SKM-1 (cell line): Measurements from ENCODE around the gene NPW.

Experiments used
- DNase-seq: peaks from one replicate; lab custom pipeline; 2025; ENCODE audit not compliant: unreplicated experiment; lab: John Stamatoyannopoulos, UW

The NPW gene

GRCh38 chr16:2047330-2048115, 27.9 kb downstream of the NPW start, which contains the start of the genes NTHL1 and TSC2:
Gene NTHL1 (minus strand): TSS chr16:2047834. CDS start chr16:2047823, 11 bp downstream.
Gene TSC2 (plus strand): TSS chr16:2047985. CDS start chr16:2048616, 631 bp downstream.
- peak; percentile 89 for DNase-seq

GRCh38 chr16:2048116-2048543, 28.5 kb downstream of the NPW start:
- no peak for DNase-seq

GRCh38 chr16:2053211-2053610, 33.6 kb downstream of the NPW start:
- no peak for DNase-seq

GRCh38 chr16:2053897-2054296, 34.3 kb downstream of the NPW start:
- no peak for DNase-seq

DNA sequence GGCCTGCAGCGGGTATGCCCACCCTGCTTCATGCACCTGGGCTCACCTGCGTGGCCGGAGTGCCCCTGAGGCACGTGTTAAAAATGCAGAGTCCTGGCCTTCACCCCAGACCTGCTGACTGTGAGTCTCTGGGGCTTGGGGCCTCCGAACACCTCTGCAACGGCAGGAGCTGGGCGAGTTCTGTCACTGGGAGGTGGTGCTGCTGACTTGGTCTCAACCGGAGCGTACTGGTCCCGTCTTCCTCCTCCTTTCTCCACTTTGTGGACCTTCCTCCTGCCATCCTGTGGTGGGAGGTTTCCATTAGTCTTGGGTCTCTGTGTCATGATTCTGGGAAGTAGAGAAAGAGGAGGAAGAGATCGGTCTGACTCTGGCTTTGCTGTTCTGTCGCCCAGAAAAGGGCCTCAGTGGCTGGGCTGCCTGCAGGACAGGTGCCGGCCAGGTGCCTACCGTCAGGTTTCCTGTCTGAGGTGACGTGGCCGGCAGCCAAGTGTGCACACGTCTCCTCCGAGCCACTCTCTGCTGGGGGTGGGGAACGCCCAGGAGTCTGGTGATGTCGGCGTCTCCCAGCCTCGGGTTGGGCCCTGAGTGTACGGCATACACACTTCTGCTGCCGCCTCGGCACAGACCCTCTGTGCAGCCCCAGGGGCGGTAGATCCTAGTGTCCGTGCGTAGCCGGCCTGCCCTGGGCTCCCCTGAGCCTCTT, 35.1 kb downstream of the NPW start:
- DNase-seq = no peak

DNA sequence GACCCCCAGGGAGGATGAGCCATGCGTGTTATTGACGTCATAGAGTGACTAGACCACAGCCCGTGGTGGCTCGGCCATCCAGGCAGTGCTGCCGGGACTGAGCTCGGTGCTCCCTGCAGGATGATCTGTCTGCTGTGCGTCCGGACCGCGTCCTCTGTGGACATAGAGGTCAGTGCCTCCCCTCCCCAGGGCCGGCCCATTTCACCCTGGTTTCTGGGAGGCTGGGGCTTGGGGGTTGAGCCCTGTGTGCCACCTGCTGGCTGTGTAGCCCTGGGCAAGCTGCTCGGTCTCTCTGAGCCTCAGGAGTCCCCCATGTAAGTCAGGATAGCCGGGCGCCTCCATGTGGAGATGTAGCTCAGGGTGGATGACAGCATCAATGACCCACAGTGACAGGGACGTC, 36.5 kb downstream of the NPW start:
- no peak for DNase-seq

GRCh38 chr16:2056681-2057407, 37.3 kb downstream of the NPW start:
- DNase-seq = no peak

GRCh38 chr16:2057438-2057837, 37.9 kb downstream of the NPW start:
- no peak for DNase-seq

DNA sequence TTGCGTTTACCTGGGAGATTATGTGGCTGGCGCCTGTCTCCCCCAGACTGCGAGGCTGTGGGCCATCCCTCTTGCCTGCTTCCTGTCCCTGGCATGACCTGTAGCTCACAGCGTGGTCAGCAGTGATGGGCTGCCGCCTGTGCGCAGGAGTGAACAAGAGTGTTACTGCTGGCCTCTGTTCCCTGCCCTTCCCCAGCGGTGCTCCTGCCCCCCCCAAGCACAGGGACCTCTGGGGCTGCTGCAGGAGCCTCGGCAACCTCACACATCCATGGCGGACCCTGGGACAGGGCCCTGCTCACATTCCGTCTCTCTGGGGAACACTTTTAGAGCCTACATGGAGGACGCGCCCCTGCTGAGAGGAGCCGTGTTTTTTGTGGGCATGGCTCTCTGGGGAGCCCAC, 38.8 kb downstream of the NPW start:
- DNase-seq = no peak

- DNase-seq = no peak
Observed at GRCh38 chr16:2058872-2059271, 39.3 kb downstream of the NPW start.

GRCh38 chr16:2060346-2060745, 40.8 kb downstream of the NPW start:
- no peak for DNase-seq

GRCh38 chr16:2061023-2061422, 41.4 kb downstream of the NPW start:
- DNase-seq = no peak

DNA sequence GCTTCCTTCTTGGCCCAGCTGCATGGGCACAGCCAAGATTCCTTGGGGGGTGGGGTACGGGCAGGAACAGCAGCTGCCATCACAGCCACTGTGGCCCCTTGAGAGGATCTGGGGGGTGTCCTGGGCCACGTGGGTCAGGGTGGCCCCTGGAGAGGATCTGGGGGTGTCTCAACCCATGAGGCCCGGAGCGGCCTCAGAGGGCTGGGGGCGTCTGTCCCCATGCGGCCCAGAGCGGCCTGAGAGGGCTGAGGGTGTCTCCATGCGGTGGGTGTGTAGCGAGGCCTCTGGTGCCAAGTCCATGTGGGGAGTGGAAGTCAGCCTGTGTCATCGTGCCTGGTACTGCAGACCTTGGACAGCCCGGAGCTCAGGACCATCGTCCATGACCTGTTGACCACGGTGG, 41.9 kb downstream of the NPW start:
- DNase-seq = no peak

DNA sequence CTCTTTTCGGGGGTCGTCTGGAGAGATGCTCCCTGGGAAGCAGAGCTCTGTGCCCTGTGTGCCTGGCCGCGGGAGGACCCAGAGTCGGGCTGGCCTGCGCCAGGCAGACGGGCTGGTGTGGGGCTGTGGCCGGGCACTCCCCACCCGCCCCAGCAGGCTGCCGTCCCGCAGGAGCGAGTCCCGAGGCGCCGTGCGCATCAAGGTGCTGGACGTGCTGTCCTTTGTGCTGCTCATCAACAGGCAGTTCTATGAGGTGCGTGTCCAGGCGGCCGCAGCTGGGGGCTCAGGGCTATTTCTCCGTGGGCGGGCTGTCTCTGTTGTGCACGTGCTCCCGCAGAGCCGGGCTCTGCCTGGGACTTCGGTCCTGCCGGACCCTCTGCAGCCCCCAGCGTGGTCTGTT, 43.2 kb downstream of the NPW start:
- no peak for DNase-seq

GRCh38 chr16:2063861-2064260, 44.3 kb downstream of the NPW start:
- DNase-seq = no peak

DNA sequence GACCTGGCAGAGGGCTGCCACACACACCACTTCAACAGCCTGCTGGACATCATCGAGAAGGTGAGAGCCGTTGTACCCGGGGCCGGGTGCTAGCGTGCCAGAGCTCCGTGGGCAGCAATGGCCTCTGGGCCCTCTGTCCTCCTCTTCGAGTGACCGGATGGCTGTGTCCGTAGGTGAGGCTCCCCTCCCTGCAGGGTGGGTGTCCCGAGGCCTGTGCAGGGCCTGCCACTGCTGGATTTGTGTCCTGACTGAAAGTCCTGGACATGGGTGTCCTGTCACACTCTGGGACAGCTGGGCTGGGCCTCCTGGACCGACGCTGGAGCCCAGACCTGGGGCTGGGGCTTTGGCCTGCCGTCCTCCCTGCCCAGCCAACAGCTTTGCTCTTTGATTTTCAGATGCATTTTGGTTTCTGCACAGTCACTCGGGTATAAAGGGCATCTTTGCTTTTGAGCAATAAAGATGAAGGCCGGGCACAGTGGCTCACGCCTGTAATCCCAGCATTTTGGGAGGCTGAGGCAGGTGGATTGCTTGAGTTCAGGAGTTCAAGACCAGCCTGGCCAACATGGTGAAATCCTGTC, 44.9 kb downstream of the NPW start:
- DNase-seq = no peak

DNA sequence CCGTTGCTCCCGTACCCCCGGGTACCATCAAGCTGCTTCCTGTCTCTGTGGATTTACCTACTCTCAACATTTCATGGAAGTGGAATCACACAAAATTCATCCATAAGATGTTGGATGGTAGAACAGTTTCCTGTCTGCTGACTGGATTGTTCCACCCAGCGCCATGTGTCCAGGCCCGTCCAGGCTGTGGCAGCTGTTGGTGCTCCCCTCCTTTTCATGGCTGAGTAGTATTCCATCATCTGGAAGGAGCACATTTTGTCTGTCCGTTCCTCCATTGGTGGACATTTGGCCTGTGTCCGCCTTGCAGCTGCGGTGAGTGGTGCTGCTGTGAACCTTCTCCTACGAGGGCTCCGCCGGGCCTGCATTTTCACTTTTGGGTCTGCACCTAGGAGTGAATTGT, 46.6 kb downstream of the NPW start:
- no peak for DNase-seq
